HEK293T (cell line): ENCODE measurements around the gene FBXL7.

Experiments
- BHLHE40 ChIP-seq: fragments of 450-650 bp; IDR thresholded peaks from 2 replicates; pipeline ENCODE4 v1.6.1; 2016; ENCODE audit warnings: mild to moderate bottlenecking, moderate library complexity, borderline replicate concordance
- ELF4 ChIP-seq: fragments of 450-650 bp; IDR thresholded peaks from 2 replicates; pipeline ENCODE4 v1.6.1; 2017; ENCODE audit warnings: antibody characterized with exemption
- FOXA1 ChIP-seq: fragments of 450-650 bp; IDR thresholded peaks from 2 replicates; pipeline ENCODE4 v1.6.1; 2016; ENCODE audit warnings: mild to moderate bottlenecking
- FOXK2 ChIP-seq: fragments of 450-650 bp; IDR thresholded peaks from 2 replicates; pipeline ENCODE4 v1.6.1; 2016; ENCODE audit warnings: mild to moderate bottlenecking
- HDGF ChIP-seq: fragments of 450-650 bp; IDR thresholded peaks from 2 replicates; pipeline ENCODE4 v1.6.1; 2017; ENCODE audit warnings: antibody characterized with exemption, borderline replicate concordance
- L3MBTL2 ChIP-seq: fragments of 450-650 bp; conservative IDR thresholded peaks from 2 replicates; pipeline ENCODE4 v1.6.1; 2016; ENCODE audit warnings: mild to moderate bottlenecking
- SP1 ChIP-seq: fragments of 450-650 bp; IDR thresholded peaks from 2 replicates; pipeline ENCODE4 v1.6.1; 2017
- SUZ12 ChIP-seq: fragments of 450-650 bp; IDR thresholded peaks from 2 replicates; pipeline ENCODE4 v1.6.1; 2016; ENCODE audit warnings: mild to moderate bottlenecking

GRCh38 chr5:15885156-15885555, 385.2 kb downstream of the FBXL7 start:
- TF ChIP-seq BHLHE40 (no peak), SP1 (no peak), FOXK2 (no peak), FOXA1 (no peak), SUZ12 (no peak), ELF4 (no peak), L3MBTL2 (no peak), HDGF (no peak)
